K562 (cell line): ENCODE results near the gene ARID3A. TPM values are rescaled to one million over a fixed set of nuclear protein-coding genes. Genes with fewer than 3 reads are reported as not detected.

ENCODE experiments used
- ATAC-seq: fragments of 200-7000 bp; cut with Tn5 transposase; 3 replicates; pipeline ENCODE4 v1.9.1; 2020; ENCODE audit warnings: moderate library complexity
- BruUV-seq: library from RNA; stranded (reverse); fragments of 400-500 nt; replicated peaks from 2 replicates; lab custom pipeline; 2021; lab: Mats Ljungman, UMichigan
- CTCF ChIA-PET: fragments of 300-600 bp; formaldehyde crosslinking; extraction: SDS; loops from one replicate; lab custom pipeline; 2021; ENCODE audit warnings: low intra/inter-chr PET ratio; lab: Yijun Ruan, JAX
- POLR2A ChIA-PET: fragments of 300-600, 350-650 bp; sonication (Branson Sonifier 250); formaldehyde crosslinking; extraction: SDS; loops from one replicate; lab custom pipeline; 2021; ENCODE audit warnings: antibody characterized with exemption, inconsistent platforms; lab: Yijun Ruan, JAX
- DNase-seq, 4 experiments: peaks; one replicate each; pipeline versions ENCODE4 v3.0.0 to v3.0.0-alpha.2; 2011 to 2018; ENCODE audit warnings: low spot score in 3 of 4, mixed read lengths in 3 of 4; ENCODE audit errors: extremely low read depth in 1 of 4
- FAIRE-seq: peaks from 2 replicates; lab custom pipeline; 2011; peaks lifted over from hg19 to GRCh38; lab: Jason Lieb, UNC
- H2AFZ ChIP-seq: 2 replicates; pipeline ENCODE4 v1.6.0; 2011; ENCODE audit warnings: low read depth, low read length, control low read depth, inconsistent platforms
- H3K27ac ChIP-seq: fragments of 200-600 bp; 3 replicates; pipeline ENCODE4 v1.8.0; 2011; ENCODE audit warnings: low read depth, mild to moderate bottlenecking, control low read depth, inconsistent platforms, low read length, moderate library complexity, mixed read lengths; ENCODE audit errors: extremely low read depth
- H3K27me3 ChIP-seq, 2 experiments: fragments of 300-600 bp in 1 of 2; 2 replicates in 1 of 2; 3 replicates in 1 of 2; pipeline versions ENCODE4 v1.6.0 to v1.8.0; 2011; ENCODE audit warnings: inconsistent platforms in 2 of 2, low read length in 2 of 2, mild to moderate bottlenecking in 1 of 2, mixed read lengths in 1 of 2, moderate library complexity in 1 of 2; ENCODE audit not compliant: control insufficient read depth in 2 of 2, insufficient read depth in 2 of 2
- H3K36me3 ChIP-seq: fragments of 300-600 bp; 3 replicates; pipeline ENCODE4 v1.8.0; 2011; ENCODE audit warnings: mild to moderate bottlenecking, low read length, inconsistent platforms; ENCODE audit not compliant: control insufficient read depth, insufficient read depth
- H3K4me1 ChIP-seq, 2 experiments: fragments of 200-600 bp in 1 of 2; replicated peaks in 1 of 2; 2 replicates in 1 of 2; 3 replicates in 1 of 2; pipeline versions ENCODE4 v1.5.1 to v1.8.0; 2011; ENCODE audit warnings: inconsistent platforms in 2 of 2, low read length in 2 of 2, mild to moderate bottlenecking in 1 of 2, mixed read lengths in 1 of 2, moderate library complexity in 1 of 2; ENCODE audit not compliant: control insufficient read depth in 2 of 2, insufficient read depth in 2 of 2
- H3K4me2 ChIP-seq: 2 replicates; pipeline ENCODE4 v1.6.1; 2011; ENCODE audit warnings: low read length, control low read depth, inconsistent platforms, mixed read lengths; ENCODE audit not compliant: insufficient read depth
- H3K4me3 ChIP-seq: fragments of 200-600 bp; sonication (generic), shearing (Covaris generic); 2 replicates; pipeline ENCODE4 v1.5.1; 2016; ENCODE audit warnings: control low read depth, inconsistent platforms
- H3K79me2 ChIP-seq: fragments of 200-600 bp; 3 replicates; pipeline ENCODE4 v1.8.0; 2011; ENCODE audit warnings: low read length, inconsistent platforms; ENCODE audit not compliant: control insufficient read depth, insufficient read depth
- H3K9ac ChIP-seq, 2 experiments: 2 replicates each; pipeline versions ENCODE4 v1.6.0 to v1.6.1; 2011; ENCODE audit warnings: low read depth in 2 of 2, low read length in 2 of 2, control low read depth in 1 of 2, inconsistent platforms in 1 of 2, mild to moderate bottlenecking in 1 of 2, mixed read lengths in 1 of 2; ENCODE audit not compliant: insufficient read depth in 1 of 2
- H3K9me1 ChIP-seq: one replicate; pipeline ENCODE4 v1.6.0; 2011; ENCODE audit warnings: inconsistent platforms, mild to moderate bottlenecking, low read length, moderate library complexity; ENCODE audit not compliant: control insufficient read depth, insufficient read depth
- H3K9me3 ChIP-seq: replicated peaks from 2 replicates; pipeline ENCODE4 v1.5.1; 2011; ENCODE audit warnings: low read depth, low read length, inconsistent platforms; ENCODE audit not compliant: control insufficient read depth, insufficient read depth
- H4K20me1 ChIP-seq: replicated peaks from 2 replicates; pipeline ENCODE4 v1.6.1; 2011; ENCODE audit warnings: low read length, inconsistent platforms, mixed read lengths; ENCODE audit not compliant: control insufficient read depth, insufficient read depth
- ASH1L ChIP-seq: fragments of 450-650 bp; IDR thresholded peaks from 2 replicates; pipeline ENCODE4 v1.6.1; 2018; ENCODE audit warnings: borderline replicate concordance, mild to moderate bottlenecking, low read depth; ENCODE audit not compliant: partially characterized antibody
- IRF9 ChIP-seq: fragments of 450-650 bp; IDR thresholded peaks from 2 replicates; pipeline ENCODE4 v1.6.1; 2016; ENCODE audit warnings: missing biosample characterization, missing genetic modification characterization
- MEIS2 ChIP-seq: fragments of 450-650 bp; IDR thresholded peaks from 2 replicates; pipeline ENCODE4 v1.6.1; 2014; ENCODE audit warnings: mild to moderate bottlenecking; ENCODE audit not compliant: partially characterized antibody
- MLX ChIP-seq, 2 experiments: fragments of 450-650 bp in 1 of 2; sonication (generic) in 1 of 2; formaldehyde crosslinking; conservative IDR thresholded peaks; 2 replicates each; pipeline versions ENCODE4 v1.4.0 to v1.8.1; 2020 to 2022; ENCODE audit warnings: mild to moderate bottlenecking in 1 of 2, missing genetic modification reagents in 1 of 2
- MXI1 ChIP-seq: IDR thresholded peaks from 2 replicates; pipeline ENCODE4 v1.6.1; 2011; ENCODE audit warnings: low read depth, mild to moderate bottlenecking, improper control_type of control experiment, low read length
- NR4A1 ChIP-seq, 2 experiments: fragments of 250-450 bp in 1 of 2; fragments of 450-650 bp in 1 of 2; sonication (Bioruptor Pico) in 1 of 2; IDR thresholded peaks; 2 replicates each; pipeline versions ENCODE4 v1.4.0 to v1.6.1; 2016 to 2020; ENCODE audit warnings: mild to moderate bottlenecking in 2 of 2, missing compliant biosample characterization in 1 of 2, missing genetic modification characterization in 1 of 2, moderate library complexity in 1 of 2
- PBX2 ChIP-seq, 2 experiments: IDR thresholded peaks in 1 of 2; conservative IDR thresholded peaks in 1 of 2; 2 replicates each; pipeline ENCODE4 v1.6.1; 2016; ENCODE audit warnings: low read depth in 2 of 2, mild to moderate bottlenecking in 1 of 2, missing compliant biosample characterization in 1 of 2, missing genetic modification characterization in 1 of 2, moderate library complexity in 1 of 2
- POLR2G ChIP-seq: fragments of 200-400 bp; formaldehyde crosslinking; IDR thresholded peaks from 2 replicates; pipeline ENCODE4 v1.6.1; 2017; ENCODE audit warnings: low read depth, mild to moderate bottlenecking, antibody characterized with exemption, low read length, moderate library complexity
- RBFOX2 ChIP-seq: fragments of 200-400 bp; formaldehyde crosslinking; IDR thresholded peaks from 2 replicates; pipeline ENCODE4 v1.6.1; 2017; ENCODE audit warnings: low read depth, mild to moderate bottlenecking, low read length, moderate library complexity
- SAFB ChIP-seq: fragments of 200-400 bp; formaldehyde crosslinking; IDR thresholded peaks from 2 replicates; pipeline ENCODE4 v1.6.1; 2017; ENCODE audit warnings: low read depth, low read length, borderline replicate concordance
- TOE1 ChIP-seq, 2 experiments: fragments of 450-650 bp in 1 of 2; sonication (generic) in 1 of 2; formaldehyde crosslinking in 1 of 2; IDR thresholded peaks; 2 replicates each; pipeline versions ENCODE4 v1.7.1 to v1.8.0; 2016 to 2022; ENCODE audit warnings: borderline replicate concordance in 2 of 2, mild to moderate bottlenecking in 2 of 2, antibody characterized with exemption in 1 of 2, inconsistent platforms in 1 of 2, low read depth in 1 of 2, missing genetic modification reagents in 1 of 2, moderate library complexity in 1 of 2
- ZBTB1 ChIP-seq: sonication (generic); formaldehyde crosslinking; IDR thresholded peaks from 2 replicates; pipeline ENCODE4 v1.8.1; 2023; ENCODE audit warnings: missing genetic modification reagents, low read depth, mild to moderate bottlenecking, borderline replicate concordance
- ZFX ChIP-seq: sonication (generic); formaldehyde crosslinking; IDR thresholded peaks from 2 replicates; pipeline ENCODE4 v1.8.0; 2022; ENCODE audit warnings: mild to moderate bottlenecking, missing genetic modification reagents, moderate library complexity
- ZNF12 ChIP-seq: sonication (generic); formaldehyde crosslinking; IDR thresholded peaks from 2 replicates; pipeline ENCODE4 v1.4.0; 2020; ENCODE audit warnings: mild to moderate bottlenecking, missing genetic modification reagents
- ZNF444 ChIP-seq: fragments of 250-450 bp; sonication (Bioruptor Pico); IDR thresholded peaks from 2 replicates; pipeline ENCODE4 v1.4.0; 2020; ENCODE audit warnings: mild to moderate bottlenecking, moderate library complexity
- WGBS: fragments of 100-300 bp; shearing (Covaris generic); methylation state at CpG from one replicate; pipeline ENCODE4 v1.1.6; 2016; ENCODE audit warnings: low coverage, mixed read lengths; ENCODE audit not compliant: insufficient coverage; ENCODE audit errors: missing lambda C conversion rate; 5-methylcytosine and 5-hydroxymethylcytosine counted together
- in situ Hi-C: fragments of 300-500 bp; cut with MboI; formaldehyde crosslinking; loops from 4 replicates; pipeline ENCODE4 v1.15.0; 2018; ENCODE audit warnings: inconsistent platforms, mixed read lengths
- intact Hi-C: fragments of 100-400 bp; cut with micrococcal nuclease; formaldehyde crosslinking; loops from 2 replicates; pipeline ENCODE4 v1.14.2; 2022
- polyA plus RNA-seq, 8 experiments: library from polyadenylated mRNA; depleted of rRNA in 4 of 8; stranded (reverse) in 5 of 8; unstranded in 3 of 8; fragments of >200 nt; fragmentation: Nextera tagmentation in 2 of 8; fragmentation: Illumina TruSeq in 1 of 8; extraction: Ambion mirVana in 2 of 8; extraction: Trizol in 1 of 8; gene quantifications; 2 replicates each; pipeline versions ENCODE4 v1.2.1 to v1.2.3, GENCODE V29; 2011 to 2014; ENCODE audit warnings: inconsistent platforms in 1 of 8, missing spikeins in 1 of 8
- total RNA-seq, 7 experiments: library from RNA; depleted of rRNA in 6 of 7; stranded (reverse); fragments of >200 nt in 6 of 7; fragmentation: Illumina TruSeq in 2 of 7; extraction: Trizol in 2 of 7; gene quantifications; 2 replicates each; pipeline versions ENCODE4 v1.2.1 to v1.2.3, GENCODE V29; 2011 to 2021; ENCODE audit warnings: low replicate concordance in 1 of 7

Gene ARID3A
- total and polyA plus RNA-seq, 9 of the 15 experiments (the other 6 are each of a cell fraction or from before 2014, with no cell fraction given) = 1.4 to 118 (median 31.2) TPM

GRCh38 chr19:962683-963400 is 37.0 kb downstream of the ARID3A start:
- no peak for FAIRE-seq
- Histone ChIP-seq H3K4me1 (peaks cover 38 to 67% of the 10 kb centered on the region in 2 experiments), H3K9me1 (no peaks in the 10 kb centered on the region), H3K9ac (peak overlapping the region in 1 of 2 experiments; percentile 82; a peak in 2 of 4 replicates), H3K4me3 (no peak overlapping the region), H3K27ac (peak overlapping the region; percentile 9), H3K36me3 (peaks cover 73% of the 10 kb centered on the region; the same call in 2 of the 3 replicates), H3K79me2 (peaks cover 40% of the 10 kb centered on the region), H2AFZ (no peak overlapping the region), H4K20me1 (no peaks in the 10 kb centered on the region), H3K4me2 (no peak overlapping the region), H3K9me3 (peaks cover 12% of the 10 kb centered on the region), H3K27me3 (no peaks in the 10 kb centered on the region)
- no TSS peak for BruUV-seq
- 65% methylated on average over 28 of the region's 31 CpGs for WGBS
- no peak for ATAC-seq
- intact Hi-C loops (no loop called here), in situ Hi-C loops (no loop called here)
- DNase-seq = no peak
- POLR2A ChIA-PET = interaction anchor here (0.6 to 1.3 kb wide), 4 partner anchors 8 to 68 kb away, joined by 3 to 6 read pairs (median 4); no protein-coding TSS in a partner anchor
- CTCF ChIA-PET = no interaction called here
- TF ChIP-seq ZNF12 (CRISPR knock-in tag) (peak; percentile 52; the same call in 1 of the 2 replicates), ZFX (no peak), MLX (CRISPR knock-in tag; conservative IDR thresholded peaks at IDR 0.05) (no peak), RBFOX2 (peak; percentile 30; the same call in 1 of the 2 replicates), ZBTB1 (no peak), SAFB (no peak), MXI1 (no peak), ZNF444 (CRISPR knock-in tag) (no peak), ASH1L (no peak), PBX2 (CRISPR knock-in tag; IDR thresholded peaks at IDR 0.05; ENCODE audit: low read depth) (no peak), PBX2 (tag; conservative IDR thresholded peaks at IDR 0.05; ENCODE audit: low read depth) (no peak), NR4A1 (CRISPR knock-in tag; IDR thresholded peaks at IDR 0.05) (no peak), NR4A1 (tag; IDR thresholded peaks at IDR 0.05) (no peak), POLR2G (peak; percentile 51), IRF9 (tag) (no peak), TOE1 (IDR thresholded peaks at IDR 0.05; ENCODE audit: borderline replicate concordance) (no peak), TOE1 (CRISPR knock-in tag; IDR thresholded peaks at IDR 0.05; ENCODE audit: borderline replicate concordance, low read depth) (no peak), MEIS2 (no peak)
